COLO668 (cell line): ENCODE measurements around the gene OCA2.
A peak's percentile ranks its signal among the peaks of the same experiment; 100 is the strongest.
"Not testable (repeated sequence)": the region's sequence is repeated elsewhere in the genome, so short reads cannot be mapped to it uniquely, and the experiment has no call there.

Source experiments
- DNase-seq: peaks from one replicate; lab custom pipeline; 2025; ENCODE audit not compliant: unreplicated experiment; lab: John Stamatoyannopoulos, UW

The OCA2 gene

GRCh38 chr15:28024889-28025250, 74.2 kb downstream of the OCA2 start:
- DNase-seq: no peak

- no peak for DNase-seq
Measured at GRCh38 chr15:28023933-28024888, 74.9 kb downstream of the OCA2 start.

GRCh38 chr15:28023422-28023821, 75.7 kb downstream of the OCA2 start:
- DNase-seq: no peak

GRCh38 chr15:28022961-28023360, 76.2 kb downstream of the OCA2 start:
- DNase-seq: no peak

GRCh38 chr15:28022181-28022580, 76.9 kb downstream of the OCA2 start:
- no peak for DNase-seq

GRCh38 chr15:28021281-28022039, 77.7 kb downstream of the OCA2 start:
- peak; percentile 66 for DNase-seq

- no peak for DNase-seq
Measured at GRCh38 chr15:28020644-28021043, 78.5 kb downstream of the OCA2 start.

- DNase-seq: no peak
Measured at GRCh38 chr15:28019594-28020309, 79.4 kb downstream of the OCA2 start.

GRCh38 chr15:28018291-28019044, 80.6 kb downstream of the OCA2 start:
- DNase-seq: no peak

- DNase-seq: peak; percentile 18
Measured at GRCh38 chr15:28017423-28017924, 81.6 kb downstream of the OCA2 start.

GRCh38 chr15:28015855-28016254, 83.3 kb downstream of the OCA2 start:
- no peak for DNase-seq

GRCh38 chr15:28014623-28015200, 84.4 kb downstream of the OCA2 start:
- no peak for DNase-seq

GRCh38 chr15:28013976-28014375, 85.1 kb downstream of the OCA2 start:
- no peak for DNase-seq

GRCh38 chr15:28013480-28013879, 85.6 kb downstream of the OCA2 start:
- no peak for DNase-seq

GRCh38 chr15:28012231-28012630, 86.9 kb downstream of the OCA2 start:
- DNase-seq: no peak

GRCh38 chr15:28008175-28008574, 90.9 kb downstream of the OCA2 start:
- not testable (repeated sequence) for DNase-seq

GRCh38 chr15:28006116-28006905, 92.8 kb downstream of the OCA2 start:
- DNase-seq: no peak

- DNase-seq: no peak
Measured at GRCh38 chr15:28005004-28005527, 94.0 kb downstream of the OCA2 start.
